Fibroblast of lung (primary cell): ENCODE results near the gene STRIP2. TPM values are rescaled to one million over a fixed set of nuclear protein-coding genes. Genes with fewer than 3 reads are reported as not detected.

Source experiments
- DNase-seq, 2 donors: peaks; one replicate each; pipeline versions ENCODE4 v3.0.0 to v3.0.0-alpha.2; 2010; ENCODE audit warnings: low read depth in 2 of 2
- H2AFZ ChIP-seq: 2 replicates; pipeline ENCODE4 v1.5.1; 2012; ENCODE audit warnings: low read length, control low read depth, inconsistent platforms
- H3K27ac ChIP-seq: 2 replicates; pipeline ENCODE4 v1.5.1; 2011; ENCODE audit warnings: low read length, control low read depth; ENCODE audit not compliant: insufficient read depth
- H3K27me3 ChIP-seq: 2 replicates; pipeline ENCODE4 v1.5.1; 2011; ENCODE audit warnings: mild to moderate bottlenecking, low read length; ENCODE audit not compliant: control insufficient read depth, insufficient read depth
- H3K36me3 ChIP-seq: 2 replicates; pipeline ENCODE4 v1.5.1; 2011; ENCODE audit warnings: low read length; ENCODE audit not compliant: control insufficient read depth, insufficient read depth
- H3K4me1 ChIP-seq: 2 replicates; pipeline ENCODE4 v1.5.1; 2011; ENCODE audit warnings: low read length; ENCODE audit not compliant: control insufficient read depth, insufficient read depth; ENCODE audit errors: extremely low read depth
- H3K4me2 ChIP-seq: 2 replicates; pipeline ENCODE4 v1.5.1; 2011; ENCODE audit warnings: low read length, control low read depth; ENCODE audit not compliant: insufficient read depth; ENCODE audit errors: extremely low read depth
- H3K4me3 ChIP-seq, 4 experiments: fragments of 200-600 bp in 1 of 4; sonication (generic) in 1 of 4; replicated peaks in 1 of 4; 2 replicates each; pipeline ENCODE4 v1.5.1; 2011 to 2016; ENCODE audit warnings: low read length in 4 of 4, low read depth in 3 of 4, mild to moderate bottlenecking in 3 of 4, control low read depth in 2 of 4, inconsistent platforms in 1 of 4, mixed read lengths in 1 of 4; ENCODE audit not compliant: insufficient read depth in 1 of 4; ENCODE audit errors: control extremely low read depth in 1 of 4
- H3K79me2 ChIP-seq: 2 replicates; pipeline ENCODE4 v1.5.1; 2012; ENCODE audit warnings: mild to moderate bottlenecking, low read length, inconsistent platforms; ENCODE audit not compliant: control insufficient read depth, insufficient read depth
- H3K9ac ChIP-seq: 2 replicates; pipeline ENCODE4 v1.5.1; 2011; ENCODE audit warnings: mild to moderate bottlenecking, low read length, control low read depth; ENCODE audit not compliant: insufficient read depth
- H3K9me3 ChIP-seq: 2 replicates; pipeline ENCODE4 v1.5.1; 2012; ENCODE audit warnings: low read depth, low read length; ENCODE audit not compliant: control insufficient read depth, insufficient read depth
- H4K20me1 ChIP-seq: 2 replicates; pipeline ENCODE4 v1.5.1; 2011; ENCODE audit warnings: low read length; ENCODE audit not compliant: control insufficient read depth, insufficient read depth; ENCODE audit errors: extremely low read depth
- EZH2 ChIP-seq: IDR thresholded peaks from 2 replicates; pipeline ENCODE4 v1.5.1; 2012; ENCODE audit warnings: low read length, control low read depth, mild to moderate bottlenecking; ENCODE audit errors: missing control alignments
- polyA plus RNA-seq, 2 donors: library from polyadenylated mRNA; depleted of rRNA in 1 of 2; stranded (reverse) in 1 of 2; unstranded in 1 of 2; fragments of >200 nt; gene quantifications; 2 replicates each; pipeline ENCODE4 v1.2.1, GENCODE V29; 2011 to 2012; ENCODE audit warnings: missing spikeins in 1 of 2
- total RNA-seq: library from RNA; depleted of rRNA; stranded (reverse); fragments of >200 nt; gene quantifications from 2 replicates; pipeline ENCODE4 v1.2.1, GENCODE V29; 2014
- TF ChIP-seq, protein P1 (sequence below), 2 donors: IDR thresholded peaks in 1 of 2; conservative IDR thresholded peaks in 1 of 2; 1 replicate in 1 of 2; 2 replicates in 1 of 2; pipeline ENCODE4 v1.5.1; 2011 to 2012; ENCODE audit warnings: low read length in 2 of 2, control low read depth in 1 of 2, inconsistent platforms in 1 of 2, low read depth in 1 of 2, mild to moderate bottlenecking in 1 of 2

Gene STRIP2
- total and polyA plus RNA-seq, 2 donors (not counting 1 experiment from before 2014, with no cell fraction given): 1.9 to 10.9 TPM

DNA sequence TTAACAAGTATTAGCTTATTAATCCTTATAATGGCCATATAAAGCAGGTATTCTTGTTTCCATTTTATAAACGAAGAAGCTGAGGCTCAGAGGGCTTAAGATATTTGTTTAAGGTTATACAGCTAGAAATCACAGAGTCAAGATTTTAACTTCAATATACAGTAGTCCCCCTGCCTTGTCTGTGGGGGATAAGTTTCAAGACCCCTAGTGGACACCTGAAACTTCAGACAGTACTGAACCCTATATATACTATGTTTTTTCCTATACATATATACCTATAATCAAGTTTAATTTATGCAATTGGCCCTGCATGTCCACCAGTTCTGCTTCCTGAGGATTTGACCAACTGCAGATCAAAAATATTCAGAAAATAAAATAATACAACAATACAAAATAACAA, 44.4 kb upstream of the STRIP2 start:
- Histone ChIP-seq H3K27ac (no peak overlapping the region), H3K36me3 (no peaks in the 10 kb centered on the region), H2AFZ (no peak overlapping the region), H3K9me3 (no peaks in the 10 kb centered on the region), H3K9ac (no peak overlapping the region), H3K27me3 (no peaks in the 10 kb centered on the region), H3K4me2 (no peak overlapping the region), H3K4me1 (no peaks in the 10 kb centered on the region), H3K4me3 (no peak overlapping the region), H4K20me1 (no peaks in the 10 kb centered on the region), H3K79me2 (no peaks in the 10 kb centered on the region)
- DNase-seq: no peak
- TF ChIP-seq EZH2: no peak
- TF ChIP-seq, protein P1, sequence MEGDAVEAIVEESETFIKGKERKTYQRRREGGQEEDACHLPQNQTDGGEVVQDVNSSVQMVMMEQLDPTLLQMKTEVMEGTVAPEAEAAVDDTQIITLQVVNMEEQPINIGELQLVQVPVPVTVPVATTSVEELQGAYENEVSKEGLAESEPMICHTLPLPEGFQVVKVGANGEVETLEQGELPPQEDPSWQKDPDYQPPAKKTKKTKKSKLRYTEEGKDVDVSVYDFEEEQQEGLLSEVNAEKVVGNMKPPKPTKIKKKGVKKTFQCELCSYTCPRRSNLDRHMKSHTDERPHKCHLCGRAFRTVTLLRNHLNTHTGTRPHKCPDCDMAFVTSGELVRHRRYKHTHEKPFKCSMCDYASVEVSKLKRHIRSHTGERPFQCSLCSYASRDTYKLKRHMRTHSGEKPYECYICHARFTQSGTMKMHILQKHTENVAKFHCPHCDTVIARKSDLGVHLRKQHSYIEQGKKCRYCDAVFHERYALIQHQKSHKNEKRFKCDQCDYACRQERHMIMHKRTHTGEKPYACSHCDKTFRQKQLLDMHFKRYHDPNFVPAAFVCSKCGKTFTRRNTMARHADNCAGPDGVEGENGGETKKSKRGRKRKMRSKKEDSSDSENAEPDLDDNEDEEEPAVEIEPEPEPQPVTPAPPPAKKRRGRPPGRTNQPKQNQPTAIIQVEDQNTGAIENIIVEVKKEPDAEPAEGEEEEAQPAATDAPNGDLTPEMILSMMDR (conservative IDR thresholded peaks at IDR 0.05 in 1 of 2, IDR thresholded peaks at IDR 0.05 in 1 of 2; ENCODE audit: low read depth in 1 of 2, low read length in 2 of 2): no peak

DNA sequence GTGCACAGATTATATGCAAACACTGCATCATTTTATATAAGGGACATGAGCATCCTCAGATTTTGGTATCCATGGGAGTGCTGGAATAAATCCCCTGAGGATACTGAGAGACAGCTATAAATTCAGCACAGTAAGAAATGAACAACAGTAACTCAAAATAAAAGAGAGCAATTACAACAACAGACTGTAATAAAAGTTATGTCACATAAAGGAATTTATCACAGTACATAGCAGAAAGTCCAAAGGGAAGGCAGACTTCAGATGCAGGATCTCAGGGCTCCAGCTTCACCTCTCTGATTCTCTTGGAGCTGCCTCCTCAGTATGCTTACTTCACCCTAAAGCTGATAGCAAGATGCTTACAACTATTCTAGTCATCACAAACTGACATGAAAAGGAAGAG, 43.9 kb upstream of the STRIP2 start:
- Histone ChIP-seq H3K9ac (no peak overlapping the region), H3K27me3 (no peaks in the 10 kb centered on the region), H2AFZ (no peak overlapping the region), H3K79me2 (no peaks in the 10 kb centered on the region), H3K9me3 (no peaks in the 10 kb centered on the region), H4K20me1 (no peaks in the 10 kb centered on the region), H3K4me2 (no peak overlapping the region), H3K4me1 (no peaks in the 10 kb centered on the region), H3K27ac (no peak overlapping the region), H3K36me3 (no peaks in the 10 kb centered on the region), H3K4me3 (no peak overlapping the region)
- no peak for DNase-seq
- TF ChIP-seq EZH2: no peak
- TF ChIP-seq, protein P1 (conservative IDR thresholded peaks at IDR 0.05 in 1 of 2, IDR thresholded peaks at IDR 0.05 in 1 of 2; ENCODE audit: low read depth in 1 of 2, low read length in 2 of 2): no peak

DNA sequence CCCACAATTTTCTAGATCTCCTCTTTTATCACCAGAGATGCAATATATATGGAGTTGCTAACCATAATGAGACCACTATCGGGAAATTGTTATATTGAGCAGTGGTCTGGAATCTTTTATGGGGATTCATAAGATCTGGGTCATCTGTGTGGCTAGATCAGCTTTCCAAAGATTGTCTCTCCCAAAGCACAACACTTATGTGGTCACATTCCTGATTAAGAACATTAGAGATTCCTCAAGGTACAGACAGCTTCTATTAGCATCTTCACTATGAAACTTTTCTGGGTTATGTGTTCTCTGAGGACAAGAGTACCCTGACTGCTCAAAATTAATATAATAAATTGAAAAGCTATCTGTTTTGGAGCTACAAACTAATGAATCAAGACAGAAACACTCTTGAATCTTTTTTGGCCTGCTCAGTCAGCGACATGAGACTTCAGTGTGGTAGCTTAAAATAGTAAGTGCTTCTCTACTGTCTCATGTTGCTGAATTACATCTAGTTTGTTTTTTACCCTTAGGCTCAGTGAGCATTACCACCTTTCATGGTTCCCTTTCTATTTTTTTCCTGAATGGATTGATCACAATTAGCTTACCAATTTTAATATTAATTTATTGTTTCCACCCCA, 42.6 kb upstream of the STRIP2 start:
- H3K27me3 ChIP-seq: no peaks in the 10 kb centered on the region
- H2AFZ ChIP-seq: no peak overlapping the region
- TF ChIP-seq, protein P1 (conservative IDR thresholded peaks at IDR 0.05 in 1 of 2, IDR thresholded peaks at IDR 0.05 in 1 of 2; ENCODE audit: low read depth in 1 of 2, low read length in 2 of 2): no peak
- TF ChIP-seq EZH2: no peak
- no peak overlapping the region for H3K4me2 ChIP-seq
- DNase-seq: no peak
- H3K9me3 ChIP-seq: no peaks in the 10 kb centered on the region
- no peaks in the 10 kb centered on the region for H3K36me3 ChIP-seq
- no peaks in the 10 kb centered on the region for H4K20me1 ChIP-seq
- H3K9ac ChIP-seq: no peak overlapping the region
- no peak overlapping the region for H3K27ac ChIP-seq
- no peaks in the 10 kb centered on the region for H3K79me2 ChIP-seq
- no peaks in the 10 kb centered on the region for H3K4me1 ChIP-seq
- no peak overlapping the region for H3K4me3 ChIP-seq
